DND-41 (cell line): Measurements from ENCODE around the gene EPB41L4B.

ENCODE experiments used
- CTCF ChIP-seq: IDR thresholded peaks from 2 replicates; pipeline ENCODE4 v1.5.1; 2012; ENCODE audit warnings: borderline replicate concordance, low read length, moderate library complexity, mild to moderate bottlenecking; ENCODE audit not compliant: poor library complexity, severe bottlenecking; ENCODE audit errors: extremely low read depth
- EZH2 ChIP-seq: IDR thresholded peaks from 3 replicates; pipeline ENCODE4 v1.6.1; 2012; ENCODE audit warnings: borderline replicate concordance, low read depth, mild to moderate bottlenecking, moderate library complexity, low read length, inconsistent platforms; ENCODE audit not compliant: severe bottlenecking

GRCh38 chr9:109319017-109319625, 1.7 kb downstream of the EPB41L4B start:
- TF ChIP-seq CTCF = no peak
- no peak for TF ChIP-seq EZH2
